SK-N-SH (cell line): ENCODE results near the gene GPR75.
"Not testable (repeated sequence)": the region's sequence is repeated elsewhere in the genome, so short reads cannot be mapped to it uniquely, and the experiment has no call there.

Experiments
- CTCF ChIP-seq: fragments of 200-600 bp; sonication (generic); IDR thresholded peaks from 2 replicates; pipeline ENCODE4 v1.6.1; 2017; ENCODE audit warnings: antibody characterized with exemption, mild to moderate bottlenecking, moderate library complexity
- ELF1 ChIP-seq: IDR thresholded peaks from 2 replicates; pipeline ENCODE4 v1.4.0; 2012
- EP300 ChIP-seq, 2 experiments: IDR thresholded peaks; 2 replicates each; pipeline versions ENCODE4 v1.4.0 to v1.6.1; 2012; ENCODE audit warnings: borderline replicate concordance in 1 of 2, low read depth in 1 of 2, low read length in 1 of 2
- NFIC ChIP-seq: IDR thresholded peaks from 2 replicates; pipeline ENCODE4 v1.4.0; 2012; ENCODE audit warnings: borderline replicate concordance
- RAD21 ChIP-seq: IDR thresholded peaks from 2 replicates; pipeline ENCODE4 v1.6.1; 2012; ENCODE audit warnings: mild to moderate bottlenecking, low read length
- REST ChIP-seq: IDR thresholded peaks from 2 replicates; pipeline ENCODE4 v1.6.1; 2012; ENCODE audit warnings: mild to moderate bottlenecking, low read depth, low read length, moderate library complexity
- RFX5 ChIP-seq: IDR thresholded peaks from 2 replicates; pipeline ENCODE4 v1.6.1; 2012; ENCODE audit warnings: mild to moderate bottlenecking, improper control_type of control experiment, low read length
- SMC3 ChIP-seq: IDR thresholded peaks from 2 replicates; pipeline ENCODE4 v1.6.1; 2012; ENCODE audit warnings: low read depth, low read length, improper control_type of control experiment
- YY1 ChIP-seq: IDR thresholded peaks from 2 replicates; pipeline ENCODE4 v1.4.0; 2012; ENCODE audit warnings: low read depth, mild to moderate bottlenecking

GRCh38 chr2:53829980-53830290 is 29.8 kb downstream of the GPR75 start:
- TF ChIP-seq CTCF; ELF1; NFIC; RFX5; SMC3; EP300 (IDR thresholded peaks at IDR 0.05; ENCODE audit: borderline replicate concordance in 1 of 2, low read depth in 1 of 2, low read length in 1 of 2); REST; RAD21; YY1: not testable (repeated sequence)
